Measurements from ENCODE around the gene NMUR1. TPM values are rescaled to one million over a fixed set of nuclear protein-coding genes. Genes with fewer than 3 reads are reported as not detected.

Gene NMUR1
- total and polyA plus RNA-seq, 7 experiments from 2014 or later: 0.72 to 7.0 (median 1.4) TPM; not detected in 4

- Mint-ChIP-seq H3K36me3 (no peaks in the 10 kb centered on the region), H3K27me3 (peaks cover 15 to 39% (median 18%) of the 10 kb centered on the region in 5 donors), H3K4me3 (peak overlapping the region in 4 of 10 donors; percentile 40 to 80 (median 52)), H3K4me1 (peaks cover 0 to 20% (median 7%) of the 10 kb centered on the region in 7 donors), H3K9me3 (peaks cover 0 to 2% (median 0%) of the 10 kb centered on the region in 11 donors), H3K27ac (peak overlapping the region in 1 of 9 donors; percentile 60)
- intact Hi-C loops (cut with micrococcal nuclease): loop anchor here in 1 of 2 donors (2.0 kb wide), 1 partner anchor 15 kb away; no protein-coding TSS in a partner anchor
- Histone ChIP-seq H3K27ac (ENCODE audit: low read depth, low read length) (no peak overlapping the region), H3K4me3 (ENCODE audit: low read length) (no peak overlapping the region), H3K27me3 (ENCODE audit: control insufficient read depth in 2 of 2, insufficient read depth in 2 of 2, low read length in 2 of 2) (no peaks in the 10 kb centered on the region), H3K36me3 (ENCODE audit: control insufficient read depth in 2 of 3, insufficient read depth in 3 of 3, low read length in 3 of 3) (no peaks in the 10 kb centered on the region), H3K9me3 (ENCODE audit: control insufficient read depth in 2 of 3, low read length in 3 of 3) (no peaks in the 10 kb centered on the region), H3K4me1 (ENCODE audit: control insufficient read depth in 2 of 2, insufficient read depth in 2 of 2, low read length in 2 of 2) (peaks cover 0 to 15% of the 10 kb centered on the region in 2 donors)
- POLR2A ChIA-PET: no interaction called here
- CTCF ChIA-PET: interaction anchor here (0.7 kb wide), 1 partner anchor 607 kb away, joined by 3 read pairs; no protein-coding TSS in a partner anchor
- no peak for DNase-seq
- no peak for ATAC-seq
Observed at GRCh38 chr2:231531466-231531865, 1.2 kb upstream of the NMUR1 start.

GRCh38 chr2:231528636-231529030 is 1.6 kb downstream of the NMUR1 start:
- Mint-ChIP-seq H3K27ac (no peak overlapping the region), H3K9me3 (peaks cover 0 to 2% (median 0%) of the 10 kb centered on the region in 11 donors), H3K4me1 (peaks cover 0 to 40% (median 17%) of the 10 kb centered on the region in 7 donors), H3K36me3 (peaks cover 0 to 2% (median 0%) of the 10 kb centered on the region in 5 donors), H3K4me3 (peak overlapping the region in 2 of 10 donors; percentile 21 to 83), H3K27me3 (peaks cover 15 to 33% (median 18%) of the 10 kb centered on the region in 5 donors)
- ATAC-seq (no peak), DNase-seq (no peak)
- intact Hi-C loops (cut with micrococcal nuclease): no loop called here
- Histone ChIP-seq H3K4me1 (ENCODE audit: control insufficient read depth in 2 of 2, insufficient read depth in 2 of 2, low read length in 2 of 2) (peaks cover 10 to 37% of the 10 kb centered on the region in 2 donors), H3K27me3 (ENCODE audit: control insufficient read depth in 2 of 2, insufficient read depth in 2 of 2, low read length in 2 of 2) (no peaks in the 10 kb centered on the region), H3K27ac (ENCODE audit: low read depth, low read length) (no peak overlapping the region), H3K36me3 (ENCODE audit: control insufficient read depth in 2 of 3, insufficient read depth in 3 of 3, low read length in 3 of 3) (no peaks in the 10 kb centered on the region), H3K9me3 (ENCODE audit: control insufficient read depth in 2 of 3, low read length in 3 of 3) (no peaks in the 10 kb centered on the region), H3K4me3 (ENCODE audit: low read length) (no peak overlapping the region)
- ChIA-PET POLR2A (no interaction called here), CTCF (interaction anchor here (0.6 kb wide), 1 partner anchor 50 kb away, joined by 3 read pairs; no protein-coding TSS in a partner anchor)

- ATAC-seq: no peak
- no peaks in the 10 kb centered on the region for H3K9me3 ChIP-seq (ENCODE audit: control insufficient read depth in 2 of 3, low read length in 3 of 3)
- CTCF ChIA-PET: no interaction called here
- H3K9me3 Mint-ChIP-seq: peaks cover 0 to 2% (median 0%) of the 10 kb centered on the region in 11 donors
- no peak overlapping the region for H3K27ac ChIP-seq (ENCODE audit: low read depth, low read length)
- no peaks in the 10 kb centered on the region for H3K36me3 ChIP-seq (ENCODE audit: control insufficient read depth in 2 of 3, insufficient read depth in 3 of 3, low read length in 3 of 3)
- H3K4me3 ChIP-seq (ENCODE audit: low read length): no peak overlapping the region
- no peak overlapping the region for H3K27ac Mint-ChIP-seq
- no peak for DNase-seq
- no peaks in the 10 kb centered on the region for H3K27me3 ChIP-seq (ENCODE audit: control insufficient read depth in 2 of 2, insufficient read depth in 2 of 2, low read length in 2 of 2)
- peaks cover 15 to 33% (median 18%) of the 10 kb centered on the region in 5 donors for H3K27me3 Mint-ChIP-seq
- H3K4me1 ChIP-seq (ENCODE audit: control insufficient read depth in 2 of 2, insufficient read depth in 2 of 2, low read length in 2 of 2): peaks cover 12 to 41% of the 10 kb centered on the region in 2 donors
- POLR2A ChIA-PET: no interaction called here
- peaks cover 0 to 45% (median 18%) of the 10 kb centered on the region in 7 donors for H3K4me1 Mint-ChIP-seq
- intact Hi-C loops (cut with micrococcal nuclease): no loop called here
- peaks cover 0 to 2% (median 0%) of the 10 kb centered on the region in 5 donors for H3K36me3 Mint-ChIP-seq
- peak overlapping the region in 1 of 10 donors; percentile 83 for H3K4me3 Mint-ChIP-seq
Observed at GRCh38 chr2:231527955-231528635, 2.1 kb downstream of the NMUR1 start.

DNA sequence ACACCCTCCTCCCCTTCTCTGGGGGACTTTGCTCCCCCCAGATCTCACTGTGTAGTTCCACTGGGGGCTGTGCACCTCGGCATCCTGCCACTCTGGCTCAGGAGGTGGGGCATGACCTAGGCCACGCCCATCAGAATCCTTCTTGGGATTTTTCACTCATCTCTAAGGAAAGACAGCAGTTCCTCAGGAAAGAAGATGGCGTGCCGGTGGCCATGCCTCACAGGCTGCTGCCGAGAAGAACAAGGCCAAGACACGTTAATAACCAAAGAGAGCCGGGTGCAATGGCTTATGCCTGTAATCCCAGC is 3.2 kb downstream of the NMUR1 start:
- ChIA-PET POLR2A (no interaction called here), CTCF (interaction anchor here (1.2 kb wide), 1 partner anchor 44 kb away, joined by 3 read pairs; no protein-coding TSS in a partner anchor)
- Histone ChIP-seq H3K4me3 (ENCODE audit: low read length) (no peak overlapping the region), H3K27me3 (ENCODE audit: control insufficient read depth in 2 of 2, insufficient read depth in 2 of 2, low read length in 2 of 2) (no peaks in the 10 kb centered on the region), H3K9me3 (ENCODE audit: control insufficient read depth in 2 of 3, low read length in 3 of 3) (no peaks in the 10 kb centered on the region), H3K36me3 (ENCODE audit: control insufficient read depth in 2 of 3, insufficient read depth in 3 of 3, low read length in 3 of 3) (no peaks in the 10 kb centered on the region), H3K27ac (ENCODE audit: low read depth, low read length) (no peak overlapping the region), H3K4me1 (ENCODE audit: control insufficient read depth in 2 of 2, insufficient read depth in 2 of 2, low read length in 2 of 2) (peaks cover 12 to 41% of the 10 kb centered on the region in 2 donors)
- peak overlapping the region in 1 of 10 donors; percentile 67 for H3K4me3 Mint-ChIP-seq
- no peak overlapping the region for H3K27ac Mint-ChIP-seq
- H3K4me1 Mint-ChIP-seq: peaks cover 0 to 46% (median 18%) of the 10 kb centered on the region in 7 donors
- peaks cover 0 to 2% (median 0%) of the 10 kb centered on the region in 11 donors for H3K9me3 Mint-ChIP-seq
- intact Hi-C loops (cut with micrococcal nuclease): no loop called here
- no peak for DNase-seq
- no peak for ATAC-seq
- H3K36me3 Mint-ChIP-seq: peaks cover 0 to 2% (median 0%) of the 10 kb centered on the region in 5 donors
- H3K27me3 Mint-ChIP-seq: peaks cover 15 to 30% (median 18%) of the 10 kb centered on the region in 5 donors

DNA sequence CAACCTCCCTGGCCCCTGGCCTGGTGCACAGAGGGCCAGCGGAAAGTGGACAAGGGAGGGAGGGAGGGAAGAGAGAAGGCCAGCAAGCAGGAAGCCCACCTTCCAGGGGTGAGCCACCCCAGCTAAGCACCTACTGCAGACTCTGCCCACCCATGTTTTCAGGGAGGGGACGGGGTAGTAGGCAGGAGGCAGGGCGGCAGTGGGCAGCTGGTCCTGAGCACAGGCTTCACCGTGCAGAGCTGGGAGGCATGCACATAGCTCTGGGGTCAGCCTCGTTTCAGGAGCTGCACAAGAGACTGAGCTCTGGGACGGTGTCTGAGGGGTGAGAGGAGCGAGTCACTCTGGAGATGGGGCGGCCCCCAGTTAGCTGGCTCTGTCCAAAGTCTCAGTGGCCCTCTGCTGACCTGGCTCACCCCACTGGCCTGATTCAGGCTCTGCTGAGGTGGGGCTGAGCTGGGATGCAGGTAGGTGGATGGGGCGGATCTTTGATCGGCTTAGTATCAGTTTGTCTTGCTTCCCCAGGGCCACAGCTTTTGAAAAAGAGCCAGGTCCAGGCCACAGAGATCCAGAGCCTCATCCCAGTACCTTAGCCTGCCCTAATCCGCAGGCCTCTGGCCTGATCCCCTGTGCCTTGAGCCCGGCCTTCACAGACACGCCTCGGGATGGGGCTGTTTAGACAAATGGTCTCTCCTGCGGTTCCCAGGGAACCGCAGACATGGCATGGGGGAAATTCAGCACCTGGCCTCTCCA is 3.7 kb downstream of the NMUR1 start:
- peaks cover 0 to 2% (median 0%) of the 10 kb centered on the region in 5 donors for H3K36me3 Mint-ChIP-seq
- H3K27ac ChIP-seq (ENCODE audit: low read depth, low read length): no peak overlapping the region
- peaks cover 0 to 46% (median 18%) of the 10 kb centered on the region in 7 donors for H3K4me1 Mint-ChIP-seq
- POLR2A ChIA-PET: no interaction called here
- H3K9me3 Mint-ChIP-seq: peaks cover 0 to 2% (median 0%) of the 10 kb centered on the region in 11 donors
- H3K27me3 ChIP-seq (ENCODE audit: control insufficient read depth in 2 of 2, insufficient read depth in 2 of 2, low read length in 2 of 2): no peaks in the 10 kb centered on the region
- DNase-seq (no peak), ATAC-seq (no peak)
- peak overlapping the region in 1 of 9 donors; percentile 55 for H3K27ac Mint-ChIP-seq
- no peaks in the 10 kb centered on the region for H3K36me3 ChIP-seq (ENCODE audit: control insufficient read depth in 2 of 3, insufficient read depth in 3 of 3, low read length in 3 of 3)
- CTCF ChIA-PET: interaction anchor here (1.2 kb wide), 1 partner anchor 43 kb away, joined by 3 read pairs; no protein-coding TSS in a partner anchor
- H3K4me1 ChIP-seq (ENCODE audit: control insufficient read depth in 2 of 2, insufficient read depth in 2 of 2, low read length in 2 of 2): peaks cover 12 to 37% of the 10 kb centered on the region in 2 donors
- H3K4me3 Mint-ChIP-seq: peak overlapping the region in 1 of 10 donors; percentile 11
- no peak overlapping the region for H3K4me3 ChIP-seq (ENCODE audit: low read length)
- peaks cover 15 to 29% (median 18%) of the 10 kb centered on the region in 5 donors for H3K27me3 Mint-ChIP-seq
- intact Hi-C loops (cut with micrococcal nuclease): no loop called here
- no peaks in the 10 kb centered on the region for H3K9me3 ChIP-seq (ENCODE audit: control insufficient read depth in 2 of 3, low read length in 3 of 3)

DNA sequence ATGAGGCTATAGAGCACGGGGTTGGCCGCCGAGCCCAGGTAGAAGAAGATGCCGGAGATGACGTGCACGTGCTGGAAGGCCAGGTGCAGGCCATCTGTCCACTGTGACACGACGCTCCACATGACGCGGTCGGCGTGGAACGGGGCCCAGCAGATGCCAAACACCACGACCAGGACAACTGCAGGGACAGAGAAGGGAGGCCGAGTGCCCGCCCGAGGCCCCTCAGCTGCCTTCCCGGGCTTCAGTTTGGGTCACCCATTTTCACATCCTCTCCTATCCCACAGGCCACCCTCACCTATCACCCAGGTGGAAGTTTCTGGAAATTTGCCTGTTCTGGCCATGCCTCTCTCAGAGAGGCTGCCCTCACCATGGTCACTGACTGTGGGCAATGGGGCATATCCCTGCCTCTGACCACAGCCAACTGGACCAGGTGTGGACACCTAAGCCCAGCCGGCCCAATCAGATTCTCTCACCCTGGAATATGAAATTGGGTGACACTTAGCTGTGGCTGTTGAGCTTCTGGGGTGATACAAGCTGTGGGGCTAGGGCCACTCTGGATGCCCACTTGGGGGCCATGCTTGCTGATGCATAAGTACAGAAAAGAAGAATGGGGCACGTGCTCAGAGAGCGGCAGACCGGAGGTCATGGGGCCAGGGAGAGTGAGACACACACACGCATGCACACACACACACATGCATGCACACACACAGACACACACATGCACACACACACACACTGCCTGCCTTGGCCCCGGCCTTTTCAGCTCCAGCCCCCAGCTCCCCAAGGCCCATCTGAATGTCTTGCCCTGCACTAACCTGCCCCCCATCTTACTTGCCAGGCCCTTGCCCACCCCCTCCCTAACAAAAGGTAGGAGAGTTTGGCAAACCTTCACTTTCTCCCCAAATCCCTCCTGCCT is 4.7 kb downstream of the NMUR1 start:
- Mint-ChIP-seq H3K36me3 (peaks cover 0 to 2% (median 0%) of the 10 kb centered on the region in 5 donors), H3K27me3 (peaks cover 8 to 26% (median 15%) of the 10 kb centered on the region in 5 donors), H3K27ac (peak overlapping the region in 2 of 9 donors; percentile 55 to 69), H3K4me1 (peaks cover 5 to 41% (median 11%) of the 10 kb centered on the region in 7 donors), H3K9me3 (peaks cover 0 to 2% (median 0%) of the 10 kb centered on the region in 11 donors), H3K4me3 (peak overlapping the region in 3 of 10 donors; percentile 11 to 16 (median 14))
- Histone ChIP-seq H3K4me3 (ENCODE audit: low read length) (no peak overlapping the region), H3K27ac (ENCODE audit: low read depth, low read length) (no peak overlapping the region), H3K9me3 (ENCODE audit: control insufficient read depth in 2 of 3, low read length in 3 of 3) (no peaks in the 10 kb centered on the region), H3K4me1 (ENCODE audit: control insufficient read depth in 2 of 2, insufficient read depth in 2 of 2, low read length in 2 of 2) (peaks cover 12 to 27% of the 10 kb centered on the region in 2 donors), H3K27me3 (ENCODE audit: control insufficient read depth in 2 of 2, insufficient read depth in 2 of 2, low read length in 2 of 2) (no peaks in the 10 kb centered on the region), H3K36me3 (ENCODE audit: control insufficient read depth in 2 of 3, insufficient read depth in 3 of 3, low read length in 3 of 3) (no peaks in the 10 kb centered on the region)
- ATAC-seq: no peak
- CTCF ChIA-PET: interaction anchor here (1.2 to 1.6 kb wide), 2 partner anchors 42 to 43 kb away, joined by 3 to 4 read pairs; no protein-coding TSS in a partner anchor
- POLR2A ChIA-PET: no interaction called here
- intact Hi-C loops (cut with micrococcal nuclease): no loop called here
- no peak for DNase-seq

All from naive thymus-derived CD4-positive, alpha-beta T cell (primary cell).